ENCODE measurements around the gene MLEC. TPM values are rescaled to one million over a fixed set of nuclear protein-coding genes. Genes with fewer than 3 reads are reported as not detected.

Gene MLEC
- total RNA-seq, 4 donors from 2014 or later, result 65.1 to 94.1 (median 85.8) TPM

DNA sequence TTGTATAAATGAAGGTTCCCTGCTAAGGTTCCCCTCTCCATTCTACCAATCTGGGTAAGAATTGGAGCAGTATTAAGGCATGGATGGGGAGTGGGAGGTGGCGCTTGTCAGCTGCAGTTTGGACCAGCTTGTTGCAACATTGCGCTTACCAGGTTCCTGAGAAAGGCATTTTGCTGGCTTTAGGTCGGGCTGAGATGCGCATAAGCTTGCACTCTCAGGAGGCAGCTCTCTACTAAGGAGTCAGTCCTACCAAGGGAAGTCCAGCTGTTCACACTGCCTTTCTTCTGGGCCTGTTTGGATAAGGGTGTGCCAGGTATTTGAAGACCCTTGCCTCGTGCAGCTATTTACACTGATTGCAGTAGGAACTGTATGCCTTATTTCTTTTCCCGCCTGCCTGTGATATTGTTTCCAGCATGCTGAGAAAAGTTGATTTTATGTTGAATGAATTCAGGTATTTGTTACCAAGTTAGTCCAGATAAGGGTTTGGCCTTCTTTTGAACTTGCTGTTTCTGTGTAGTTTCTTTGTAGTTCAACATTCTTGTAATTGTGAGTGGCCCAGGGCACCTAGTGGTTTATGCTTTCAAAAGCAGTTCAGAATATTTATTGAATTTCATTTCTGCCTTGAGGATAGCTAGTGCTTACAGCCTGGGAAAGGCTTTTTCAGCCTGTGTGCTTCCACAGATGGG, 2.6 kb downstream of the MLEC start:
- TF ChIP-seq, protein P1, sequence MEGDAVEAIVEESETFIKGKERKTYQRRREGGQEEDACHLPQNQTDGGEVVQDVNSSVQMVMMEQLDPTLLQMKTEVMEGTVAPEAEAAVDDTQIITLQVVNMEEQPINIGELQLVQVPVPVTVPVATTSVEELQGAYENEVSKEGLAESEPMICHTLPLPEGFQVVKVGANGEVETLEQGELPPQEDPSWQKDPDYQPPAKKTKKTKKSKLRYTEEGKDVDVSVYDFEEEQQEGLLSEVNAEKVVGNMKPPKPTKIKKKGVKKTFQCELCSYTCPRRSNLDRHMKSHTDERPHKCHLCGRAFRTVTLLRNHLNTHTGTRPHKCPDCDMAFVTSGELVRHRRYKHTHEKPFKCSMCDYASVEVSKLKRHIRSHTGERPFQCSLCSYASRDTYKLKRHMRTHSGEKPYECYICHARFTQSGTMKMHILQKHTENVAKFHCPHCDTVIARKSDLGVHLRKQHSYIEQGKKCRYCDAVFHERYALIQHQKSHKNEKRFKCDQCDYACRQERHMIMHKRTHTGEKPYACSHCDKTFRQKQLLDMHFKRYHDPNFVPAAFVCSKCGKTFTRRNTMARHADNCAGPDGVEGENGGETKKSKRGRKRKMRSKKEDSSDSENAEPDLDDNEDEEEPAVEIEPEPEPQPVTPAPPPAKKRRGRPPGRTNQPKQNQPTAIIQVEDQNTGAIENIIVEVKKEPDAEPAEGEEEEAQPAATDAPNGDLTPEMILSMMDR (IDR thresholded peaks at IDR 0.05; ENCODE audit: low read depth), result no peak

DNA sequence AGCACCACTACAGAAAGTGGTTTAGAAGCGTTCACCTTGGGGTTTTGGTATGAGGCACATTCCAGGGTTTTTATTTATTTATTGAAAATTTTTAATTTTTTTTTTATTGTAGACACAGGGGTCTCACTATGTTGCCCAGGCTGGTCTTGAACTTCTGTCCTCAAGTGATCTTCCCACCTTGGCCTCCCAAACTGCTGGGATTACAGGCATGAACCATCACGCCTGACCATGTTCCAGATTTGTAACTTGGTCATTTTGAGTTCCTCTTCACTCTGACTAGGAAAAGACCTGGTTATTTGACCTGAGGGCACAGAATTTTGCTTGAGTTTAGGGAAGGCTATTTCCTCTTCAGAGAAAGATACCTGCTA, 3.1 kb downstream of the MLEC start:
- TF ChIP-seq, protein P1 (IDR thresholded peaks at IDR 0.05; ENCODE audit: low read depth), result no peak

DNA sequence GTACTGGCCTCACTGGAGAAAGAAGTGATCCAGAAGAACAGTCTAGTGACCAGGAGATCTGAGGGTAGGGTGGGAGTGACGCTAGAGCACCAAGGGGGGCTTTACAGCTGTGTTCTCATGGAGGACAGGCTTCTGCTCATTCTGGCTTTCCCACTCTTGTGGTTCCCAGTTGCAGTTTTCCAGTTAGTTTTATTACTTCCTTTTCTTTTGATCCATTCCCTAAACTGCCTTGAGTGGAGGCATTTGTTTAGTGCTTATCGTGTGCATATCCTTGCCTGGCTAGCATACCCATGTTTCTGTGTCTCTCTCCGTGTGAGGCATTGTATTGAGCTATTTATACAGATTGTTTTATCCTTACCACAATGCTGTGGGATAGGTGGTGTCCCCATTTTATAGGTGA, 4.0 kb downstream of the MLEC start:
- TF ChIP-seq, protein P1 (IDR thresholded peaks at IDR 0.05; ENCODE audit: low read depth), result no peak

DNA sequence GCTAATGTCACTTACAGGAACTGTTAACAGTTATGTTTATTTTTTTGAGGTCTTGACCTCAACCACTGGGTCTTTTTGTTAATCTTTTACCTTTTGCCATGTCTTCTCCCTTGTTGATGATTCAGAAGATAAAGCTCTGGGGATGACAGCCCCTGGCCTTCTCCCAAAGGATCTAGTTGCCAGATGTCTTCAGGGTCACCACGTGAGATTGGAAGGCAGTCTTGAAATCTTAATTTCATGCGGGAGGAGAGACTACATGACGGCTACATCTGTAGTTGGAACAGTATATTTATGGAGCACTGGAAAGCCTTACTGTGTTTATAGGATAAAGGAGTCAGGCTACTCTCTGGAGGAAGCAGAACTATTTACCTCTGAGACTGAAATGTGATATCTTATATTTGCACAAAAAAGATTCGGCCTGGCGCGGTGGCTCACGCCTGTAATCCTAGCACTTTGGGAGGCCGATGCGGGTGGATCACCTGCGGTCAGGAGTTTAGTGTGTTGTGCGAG, 5.6 kb downstream of the MLEC start:
- TF ChIP-seq, protein P1 (IDR thresholded peaks at IDR 0.05; ENCODE audit: low read depth), result no peak

DNA sequence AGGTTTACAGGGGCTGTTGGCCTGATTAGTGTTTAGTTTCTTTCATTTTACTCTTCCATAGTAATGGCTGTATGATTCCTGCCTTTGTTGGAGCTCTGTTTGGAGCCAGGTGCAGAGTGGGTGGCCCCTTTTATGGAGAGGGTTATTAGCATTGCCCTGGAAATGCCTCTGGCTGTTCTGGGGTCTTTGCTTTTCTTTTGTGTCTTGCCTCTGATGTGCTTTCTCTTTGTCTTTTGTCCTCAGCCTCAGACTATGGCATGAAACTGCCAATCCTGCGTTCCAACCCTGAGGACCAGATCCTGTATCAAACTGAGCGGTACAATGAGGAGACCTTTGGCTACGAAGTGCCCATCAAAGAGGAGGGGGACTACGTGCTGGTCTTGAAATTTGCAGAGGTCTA, 6.9 kb downstream of the MLEC start:
- TF ChIP-seq, protein P1 (IDR thresholded peaks at IDR 0.05; ENCODE audit: low read depth), result no peak

DNA sequence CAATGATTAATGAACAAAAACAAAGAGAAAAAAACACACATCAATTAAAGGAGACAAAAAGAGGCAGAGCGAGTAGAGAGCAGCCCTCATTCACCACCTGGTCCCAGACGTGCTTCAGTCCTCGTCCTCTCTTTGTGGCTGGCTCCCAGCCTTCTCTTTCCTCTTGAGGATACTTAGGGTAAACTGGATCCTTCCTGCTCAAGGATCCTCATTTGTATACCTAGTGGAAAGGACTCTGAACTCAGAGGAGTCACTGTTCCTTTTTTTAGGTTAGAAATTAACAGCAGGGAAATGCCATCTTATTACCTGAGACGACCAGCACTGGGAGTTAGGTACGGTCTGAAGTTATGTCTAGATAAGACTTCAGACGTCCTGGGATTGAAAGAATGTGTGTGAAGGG, 9.7 kb downstream of the MLEC start:
- TF ChIP-seq, protein P1 (IDR thresholded peaks at IDR 0.05; ENCODE audit: low read depth), result no peak

DNA sequence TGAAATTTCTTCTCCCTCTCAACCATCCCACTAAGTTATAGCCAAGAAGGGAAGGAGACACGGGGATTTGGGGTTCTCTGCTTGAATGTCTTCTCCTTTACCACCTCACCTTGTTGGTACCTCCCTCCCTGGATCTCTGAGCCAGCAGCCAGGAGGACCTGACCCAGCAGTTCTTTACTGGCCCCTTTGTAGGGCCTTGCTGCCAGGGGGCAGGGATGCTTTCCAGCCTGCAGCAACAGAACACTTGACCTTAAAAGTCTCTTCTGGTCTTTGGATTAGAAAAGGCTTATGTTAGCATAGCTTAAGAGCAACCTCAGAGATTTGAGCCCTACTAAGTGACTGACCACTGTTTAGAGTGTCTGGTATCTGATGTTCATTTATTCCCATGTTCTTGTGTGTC, 10.4 kb downstream of the MLEC start:
- TF ChIP-seq, protein P1 (IDR thresholded peaks at IDR 0.05; ENCODE audit: low read depth), result no peak

Data from subcutaneous adipose tissue (tissue), 4 donors.